Left lung (tissue), 10 donors: ENCODE measurements around the gene CD109. TPM values are rescaled to one million over a fixed set of nuclear protein-coding genes. Genes with fewer than 3 reads are reported as not detected.

Source experiments
- ATAC-seq: fragments of 200-7000 bp; cut with Tn5 transposase; one replicate; pipeline ENCODE4 v1.9.1; 2020; ENCODE audit warnings: moderate library complexity
- DNase-seq, 4 donors: peaks; one replicate each; pipeline ENCODE4 v3.0.0-alpha.2; 2013 to 2020
- H3K27ac ChIP-seq, 2 donors: fragments of 200-600 bp; sonication (generic) in 1 of 2; one replicate each; pipeline versions ENCODE4 v1.5.0 to v1.8.0; 2020 to 2021
- H3K27me3 ChIP-seq, 2 donors: fragments of 200-600 bp; sonication (generic) in 1 of 2; one replicate each; pipeline versions ENCODE4 v1.5.0 to v1.8.0; 2020 to 2021
- H3K36me3 ChIP-seq, 2 donors: fragments of 200-600 bp; sonication (generic) in 1 of 2; one replicate each; pipeline versions ENCODE4 v1.5.0 to v1.8.0; 2020 to 2021
- H3K4me1 ChIP-seq, 2 donors: fragments of 200-600 bp; one replicate each; pipeline ENCODE4 v1.8.0; 2021
- H3K4me3 ChIP-seq, 2 donors: fragments of 200-600 bp; sonication (generic) in 1 of 2; one replicate each; pipeline versions ENCODE4 v1.5.0 to v1.8.0; 2020 to 2021; ENCODE audit warnings: mild to moderate bottlenecking in 1 of 2
- H3K9me3 ChIP-seq, 2 donors: fragments of 200-600 bp; sonication (generic) in 1 of 2; one replicate each; pipeline versions ENCODE4 v1.5.0 to v1.8.0; 2020 to 2021
- CTCF ChIP-seq, 2 donors: fragments of 200-600 bp; sonication (generic) in 1 of 2; IDR thresholded peaks; one replicate each; pipeline versions ENCODE4 v1.5.0 to v1.8.0; 2021; ENCODE audit warnings: antibody characterized with exemption in 2 of 2
- intact Hi-C, 2 donors: fragments of 100-400 bp; cut with DNase I; formaldehyde crosslinking; loops; one replicate each; pipeline versions ENCODE4 v1.11.2 to v1.14.2; 2022
- polyA plus RNA-seq, 6 donors: library from polyadenylated mRNA; unstranded; fragments of 120-200 nt; gene quantifications; one replicate each; pipeline ENCODE4 v1.2.1, GENCODE V29; 2013; ENCODE audit not compliant: insufficient read length in 6 of 6
- total RNA-seq, 2 donors: library from RNA; stranded (reverse); fragmentation: NEBNext Ultra II Directional; extraction: Animal tissue kit (Norgen Biotek cat#: 25700); gene quantifications; one replicate each; pipeline ENCODE4 v1.2.1, GENCODE V29; 2021
- donor health status: DM: no; HTN: yes; CAD: no.
- donor health status: DM: no; HTN: no; CAD: no.

The CD109 gene
- total and polyA plus RNA-seq, 8 donors: 13.8 to 27.8 (median 20.6) TPM

- intact Hi-C loops: no loop called here
- no peaks in the 10 kb centered on the region for H3K9me3 ChIP-seq
- no peak for DNase-seq
- no peak overlapping the region for H3K27ac ChIP-seq
- no peaks in the 10 kb centered on the region for H3K27me3 ChIP-seq
- no peaks in the 10 kb centered on the region for H3K36me3 ChIP-seq
- ATAC-seq: no peak
- no peak overlapping the region for H3K4me3 ChIP-seq
- TF ChIP-seq CTCF (IDR thresholded peaks at IDR 0.05): no peak
- H3K4me1 ChIP-seq: no peaks in the 10 kb centered on the region
Observed at GRCh38 chr6:73768558-73768957, 72.6 kb downstream of the CD109 start.

GRCh38 chr6:73769976-73770375 is 74.0 kb downstream of the CD109 start:
- Histone ChIP-seq H3K36me3 (no peaks in the 10 kb centered on the region), H3K27me3 (no peaks in the 10 kb centered on the region), H3K9me3 (no peaks in the 10 kb centered on the region), H3K27ac (no peak overlapping the region), H3K4me1 (no peaks in the 10 kb centered on the region), H3K4me3 (no peak overlapping the region)
- no peak for TF ChIP-seq CTCF (IDR thresholded peaks at IDR 0.05)
- ATAC-seq (no peak), DNase-seq (no peak)
- intact Hi-C loops: no loop called here

- no peak for TF ChIP-seq CTCF (IDR thresholded peaks at IDR 0.05)
- Histone ChIP-seq H3K27ac (no peak overlapping the region), H3K27me3 (no peaks in the 10 kb centered on the region), H3K4me3 (no peak overlapping the region), H3K9me3 (no peaks in the 10 kb centered on the region), H3K36me3 (no peaks in the 10 kb centered on the region), H3K4me1 (no peaks in the 10 kb centered on the region)
- intact Hi-C loops: no loop called here
- DNase-seq: no peak
- ATAC-seq: no peak
Observed at GRCh38 chr6:73774311-73774774, 78.3 kb downstream of the CD109 start.

- no peak for ATAC-seq
- H3K4me3 ChIP-seq: no peak overlapping the region
- H3K36me3 ChIP-seq: no peaks in the 10 kb centered on the region
Observed at GRCh38 chr6:73779943-73780342, 83.9 kb downstream of the CD109 start.

GRCh38 chr6:73782911-73783310 is 86.9 kb downstream of the CD109 start:
- no peaks in the 10 kb centered on the region for H3K36me3 ChIP-seq
- no peak for TF ChIP-seq CTCF (IDR thresholded peaks at IDR 0.05)
- ATAC-seq: no peak
- H3K4me1 ChIP-seq: no peaks in the 10 kb centered on the region
- intact Hi-C loops: no loop called here
- DNase-seq: no peak
- H3K4me3 ChIP-seq: no peak overlapping the region
- H3K9me3 ChIP-seq: no peaks in the 10 kb centered on the region
- no peaks in the 10 kb centered on the region for H3K27me3 ChIP-seq
- no peak overlapping the region for H3K27ac ChIP-seq

More at GRCh38 chr6:73779943-73780342, 83.9 kb downstream of the CD109 start:
- Histone ChIP-seq H3K4me1 (no peaks in the 10 kb centered on the region), H3K9me3 (no peaks in the 10 kb centered on the region), H3K27me3 (no peaks in the 10 kb centered on the region), H3K27ac (no peak overlapping the region)
- DNase-seq: no peak
- intact Hi-C loops: no loop called here
- no peak for TF ChIP-seq CTCF (IDR thresholded peaks at IDR 0.05)
